HS-27A (cell line): Measurements from ENCODE around the gene CD247.

Experiments
- DNase-seq: peaks from one replicate; pipeline ENCODE4 v3.0.0-alpha.2; 2012; ENCODE audit warnings: low read depth, missing footprints

The CD247 gene

GRCh38 chr1:167489571-167490340, 28.6 kb downstream of the CD247 start:
- DNase-seq, result no peak

- no peak for DNase-seq
Measured at GRCh38 chr1:167488786-167489185, 29.5 kb downstream of the CD247 start.

- DNase-seq, result no peak
Measured at GRCh38 chr1:167487614-167488013, 30.7 kb downstream of the CD247 start.

GRCh38 chr1:167486090-167486824, 32.1 kb downstream of the CD247 start:
- no peak for DNase-seq

- no peak for DNase-seq
Measured at GRCh38 chr1:167484726-167485502, 33.4 kb downstream of the CD247 start.

- no peak for DNase-seq
Measured at GRCh38 chr1:167483790-167484189, 34.5 kb downstream of the CD247 start.

- no peak for DNase-seq
Measured at GRCh38 chr1:167482184-167482583, 36.1 kb downstream of the CD247 start.

GRCh38 chr1:167479331-167479979, 38.9 kb downstream of the CD247 start:
- DNase-seq, result no peak

- no peak for DNase-seq
Measured at GRCh38 chr1:167477986-167478385, 40.3 kb downstream of the CD247 start.

GRCh38 chr1:167476061-167476460, 42.3 kb downstream of the CD247 start:
- DNase-seq, result no peak

- DNase-seq, result no peak
Measured at GRCh38 chr1:167474191-167474641, 44.1 kb downstream of the CD247 start.

GRCh38 chr1:167473761-167474160, 44.6 kb downstream of the CD247 start:
- no peak for DNase-seq

GRCh38 chr1:167472752-167473521, 45.4 kb downstream of the CD247 start:
- no peak for DNase-seq

- no peak for DNase-seq
Measured at GRCh38 chr1:167471568-167471967, 46.8 kb downstream of the CD247 start.

- no peak for DNase-seq
Measured at GRCh38 chr1:167469280-167469965, 48.9 kb downstream of the CD247 start.

GRCh38 chr1:167467752-167468151, 50.6 kb downstream of the CD247 start:
- no peak for DNase-seq

- no peak for DNase-seq
Measured at GRCh38 chr1:167467126-167467710, 51.1 kb downstream of the CD247 start.

GRCh38 chr1:167465743-167466142, 52.6 kb downstream of the CD247 start:
- no peak for DNase-seq

GRCh38 chr1:167465018-167465417, 53.3 kb downstream of the CD247 start:
- no peak for DNase-seq

GRCh38 chr1:167463875-167464575, 54.3 kb downstream of the CD247 start:
- DNase-seq, result no peak
